SK-N-SH (cell line): Measurements from ENCODE around the gene TRAM2. TPM values are rescaled to one million over a fixed set of nuclear protein-coding genes. Genes with fewer than 3 reads are reported as not detected.

Experiments used
- CTCF ChIA-PET: fragments of 300-600, 350-600 bp; formaldehyde crosslinking; extraction: SDS; loops from one replicate; lab custom pipeline; 2021; lab: Yijun Ruan, JAX
- POLR2A ChIA-PET: fragments of 350-600 bp; sonication (Branson Sonifier 250); formaldehyde crosslinking; extraction: SDS; loops from one replicate; lab custom pipeline; 2020; ENCODE audit warnings: antibody characterized with exemption, inconsistent platforms; lab: Yijun Ruan, JAX
- DNase-seq: peaks from one replicate; pipeline ENCODE4 v3.0.0; 2012
- H2AFZ ChIP-seq: fragments of 200-600 bp; sonication (generic); 2 replicates; pipeline ENCODE4 v1.8.1; 2016; ENCODE audit warnings: antibody characterized with exemption, mild to moderate bottlenecking, low read depth
- H3F3A ChIP-seq: fragments of 200-600 bp; sonication (generic); replicated peaks from 2 replicates; pipeline ENCODE3; 2016; ENCODE audit warnings: antibody characterized with exemption, mild to moderate bottlenecking; ENCODE audit not compliant: insufficient read depth
- H3K27ac ChIP-seq, 2 experiments: fragments of 200-500 bp in 1 of 2; fragments of 200-600 bp in 1 of 2; sonication (Bioruptor generic) in 1 of 2; sonication (generic), shearing (Covaris generic) in 1 of 2; 2 replicates each; pipeline versions ENCODE4 v1.5.1 to v1.6.1; 2014 to 2016; ENCODE audit warnings: low read depth in 2 of 2, inconsistent platforms in 1 of 2, low read length in 1 of 2, mild to moderate bottlenecking in 1 of 2, mixed read lengths in 1 of 2
- H3K27me3 ChIP-seq: fragments of 200-600 bp; sonication (generic), shearing (Covaris generic); 2 replicates; pipeline ENCODE4 v1.6.1; 2016; ENCODE audit warnings: mixed run types; ENCODE audit not compliant: insufficient read depth
- H3K36me3 ChIP-seq, 2 experiments: fragments of 200-500 bp in 1 of 2; fragments of 200-600 bp in 1 of 2; sonication (Bioruptor generic) in 1 of 2; sonication (generic) in 1 of 2; replicated peaks in 1 of 2; 2 replicates each; pipeline versions ENCODE3 to v1.5.1; 2014 to 2016; ENCODE audit warnings: low read length in 1 of 2, mild to moderate bottlenecking in 1 of 2; ENCODE audit not compliant: insufficient read depth in 2 of 2, control insufficient read depth in 1 of 2
- H3K4me1 ChIP-seq, 2 experiments: fragments of 200-500 bp in 1 of 2; fragments of 200-600 bp in 1 of 2; sonication (Bioruptor generic) in 1 of 2; sonication (generic), shearing (Covaris generic) in 1 of 2; 2 replicates each; pipeline versions ENCODE4 v1.5.1 to v1.6.1; 2014 to 2016; ENCODE audit warnings: low read depth in 1 of 2, low read length in 1 of 2, mixed run types in 1 of 2; ENCODE audit not compliant: insufficient read depth in 2 of 2, control insufficient read depth in 1 of 2
- H3K4me2 ChIP-seq: fragments of 200-600 bp; sonication (generic), shearing (Covaris generic); 2 replicates; pipeline ENCODE4 v1.6.1; 2017; ENCODE audit warnings: mixed run types
- H3K4me3 ChIP-seq, 2 experiments: fragments of 200-500 bp in 1 of 2; fragments of 200-600 bp in 1 of 2; sonication (Bioruptor generic) in 1 of 2; sonication (generic), shearing (Covaris generic) in 1 of 2; 2 replicates each; pipeline versions ENCODE4 v1.5.1 to v1.8.1; 2014 to 2016; ENCODE audit warnings: low read depth in 2 of 2, inconsistent platforms in 1 of 2, low read length in 1 of 2, mild to moderate bottlenecking in 1 of 2, mixed read lengths in 1 of 2, moderate library complexity in 1 of 2
- H3K79me2 ChIP-seq: fragments of 200-600 bp; sonication (generic); 2 replicates; pipeline ENCODE4 v1.8.1; 2017; ENCODE audit warnings: mild to moderate bottlenecking; ENCODE audit not compliant: insufficient read depth
- H3K9ac ChIP-seq: fragments of 200-600 bp; sonication (generic); 2 replicates; pipeline ENCODE4 v1.6.1; 2017; ENCODE audit warnings: mixed run types
- H3K9me2 ChIP-seq: fragments of 200-600 bp; sonication (generic); 2 replicates; pipeline ENCODE4 v1.6.1; 2017; ENCODE audit warnings: mixed run types
- H3K9me3 ChIP-seq: fragments of 200-600 bp; sonication (generic); 2 replicates; pipeline ENCODE4 v1.6.1; 2017; ENCODE audit warnings: mixed run types, mild to moderate bottlenecking, moderate library complexity
- H4K20me1 ChIP-seq: fragments of 200-600 bp; sonication (generic); 2 replicates; pipeline ENCODE4 v1.6.1; 2017; ENCODE audit warnings: mild to moderate bottlenecking, mixed run types; ENCODE audit not compliant: insufficient read depth
- CHD2 ChIP-seq: fragments of 150-350 bp; IDR thresholded peaks from 2 replicates; pipeline ENCODE4 v1.6.1; 2018; ENCODE audit warnings: low read length; ENCODE audit not compliant: partially characterized antibody
- ELF1 ChIP-seq: IDR thresholded peaks from 2 replicates; pipeline ENCODE4 v1.4.0; 2012
- EP300 ChIP-seq, 2 experiments: IDR thresholded peaks; 2 replicates each; pipeline versions ENCODE4 v1.4.0 to v1.6.1; 2012; ENCODE audit warnings: borderline replicate concordance in 1 of 2, low read depth in 1 of 2, low read length in 1 of 2
- FOSL2 ChIP-seq: IDR thresholded peaks from 2 replicates; pipeline ENCODE4 v1.4.0; 2012; ENCODE audit warnings: low read depth, mild to moderate bottlenecking, moderate library complexity, borderline replicate concordance
- GABPA ChIP-seq: IDR thresholded peaks from 2 replicates; pipeline ENCODE4 v1.4.0; 2012; ENCODE audit warnings: low read depth, mild to moderate bottlenecking
- GATA2 ChIP-seq: sonication (generic); formaldehyde crosslinking; IDR thresholded peaks from 2 replicates; pipeline ENCODE4 v1.5.0; 2020; ENCODE audit warnings: mild to moderate bottlenecking, missing genetic modification reagents
- JUND ChIP-seq: IDR thresholded peaks from 2 replicates; pipeline ENCODE4 v1.4.0; 2012
- MEF2A ChIP-seq: IDR thresholded peaks from 2 replicates; pipeline ENCODE4 v1.4.0; 2012; ENCODE audit warnings: low read depth, borderline replicate concordance
- MXI1 ChIP-seq: IDR thresholded peaks from 2 replicates; pipeline ENCODE4 v1.6.1; 2012; ENCODE audit warnings: mild to moderate bottlenecking, low read depth, low read length, improper control_type of control experiment
- NFIC ChIP-seq: IDR thresholded peaks from 2 replicates; pipeline ENCODE4 v1.4.0; 2012; ENCODE audit warnings: borderline replicate concordance
- NRF1 ChIP-seq: IDR thresholded peaks from 2 replicates; pipeline ENCODE4 v1.6.1; 2012; ENCODE audit warnings: low read depth, mild to moderate bottlenecking, low read length
- POLR2AphosphoS5 ChIP-seq: IDR thresholded peaks from 2 replicates; pipeline ENCODE4 v1.6.1; 2012; ENCODE audit warnings: low read depth, low read length
- RXRA ChIP-seq: IDR thresholded peaks from 2 replicates; pipeline ENCODE4 v1.4.0; 2012; ENCODE audit warnings: low read depth, mild to moderate bottlenecking, borderline replicate concordance
- TCF12 ChIP-seq: IDR thresholded peaks from 2 replicates; pipeline ENCODE4 v1.4.0; 2012
- YY1 ChIP-seq: IDR thresholded peaks from 2 replicates; pipeline ENCODE4 v1.4.0; 2012; ENCODE audit warnings: low read depth, mild to moderate bottlenecking
- WGBS: methylation state at CpG from one replicate; pipeline ENCODE4 v1.1.6; 2017; ENCODE audit warnings: low lambda C conversion rate; 5-methylcytosine and 5-hydroxymethylcytosine counted together
- polyA plus RNA-seq, 3 experiments: library from polyadenylated mRNA; depleted of rRNA; stranded (reverse); fragments of >200 nt; gene quantifications; 2 replicates each; pipeline ENCODE4 v1.2.3, GENCODE V29; 2012
- TF ChIP-seq, protein P1 (sequence below): fragments of 150-350 bp; IDR thresholded peaks from 2 replicates; pipeline ENCODE4 v1.6.1; 2017; ENCODE audit warnings: antibody characterized with exemption, low read length, low read depth, borderline replicate concordance
- TF ChIP-seq, protein P2 (sequence below): IDR thresholded peaks from 2 replicates; pipeline ENCODE4 v1.4.0; 2012; ENCODE audit warnings: low read depth, borderline replicate concordance
- TF ChIP-seq, protein P3 (sequence below): fragments of 150-350 bp; IDR thresholded peaks from 2 replicates; pipeline ENCODE4 v1.6.1; 2016; ENCODE audit warnings: mild to moderate bottlenecking, low read depth, low read length
- TF ChIP-seq, protein P4 (sequence below): IDR thresholded peaks from 2 replicates; pipeline ENCODE4 v1.4.0; 2012; ENCODE audit warnings: low read depth
- TF ChIP-seq, protein P5 (sequence below): IDR thresholded peaks from 2 replicates; pipeline ENCODE4; 2012

TRAM2 gene
- polyA plus RNA-seq, 1 of the 3 experiments (the other 2 are of a cell fraction): 26.4 TPM

DNA sequence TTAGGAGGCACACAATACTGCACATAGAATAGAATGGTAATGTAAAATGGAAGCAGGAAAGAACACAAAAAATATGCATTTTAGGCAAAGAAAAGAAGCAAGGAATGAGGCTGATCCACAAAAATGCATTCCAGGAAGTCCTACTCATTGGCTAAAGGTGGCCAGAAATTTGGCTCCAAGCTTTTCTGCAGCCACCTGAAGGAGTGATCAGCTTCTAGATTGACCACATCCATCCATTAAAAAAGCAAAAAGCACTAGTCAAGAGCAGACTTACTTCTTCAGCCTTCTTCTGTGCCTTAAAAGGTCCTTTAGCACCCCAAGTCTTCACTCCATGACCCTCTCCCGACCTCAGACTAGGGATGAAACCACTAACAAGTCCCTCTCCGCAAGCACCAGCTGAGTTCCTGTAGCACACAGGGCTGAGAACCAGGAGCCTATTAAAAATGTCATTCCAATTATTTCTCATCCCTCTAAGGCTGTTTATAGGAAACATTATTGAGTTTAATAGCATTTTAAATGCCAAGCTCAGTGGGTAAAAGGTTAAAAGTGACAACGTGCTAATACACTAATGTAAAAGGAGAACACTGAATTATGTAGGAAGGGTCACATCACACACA lies 36.5 kb downstream of the TRAM2 start (continued):
- TF ChIP-seq MEF2A: no peak
- TF ChIP-seq, protein P1, sequence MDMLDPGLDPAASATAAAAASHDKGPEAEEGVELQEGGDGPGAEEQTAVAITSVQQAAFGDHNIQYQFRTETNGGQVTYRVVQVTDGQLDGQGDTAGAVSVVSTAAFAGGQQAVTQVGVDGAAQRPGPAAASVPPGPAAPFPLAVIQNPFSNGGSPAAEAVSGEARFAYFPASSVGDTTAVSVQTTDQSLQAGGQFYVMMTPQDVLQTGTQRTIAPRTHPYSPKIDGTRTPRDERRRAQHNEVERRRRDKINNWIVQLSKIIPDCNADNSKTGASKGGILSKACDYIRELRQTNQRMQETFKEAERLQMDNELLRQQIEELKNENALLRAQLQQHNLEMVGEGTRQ: no peak
- TF ChIP-seq POLR2AphosphoS5: no peak
- TF ChIP-seq CHD2: no peak
- TF ChIP-seq TCF12: peak; percentile 24; the same call in 1 of the 2 replicates
- TF ChIP-seq RXRA: 0 out of 2 replicates have a peak, but pooled peaks have one; percentile 8
- no peak for TF ChIP-seq GABPA
- TF ChIP-seq, protein P2, sequence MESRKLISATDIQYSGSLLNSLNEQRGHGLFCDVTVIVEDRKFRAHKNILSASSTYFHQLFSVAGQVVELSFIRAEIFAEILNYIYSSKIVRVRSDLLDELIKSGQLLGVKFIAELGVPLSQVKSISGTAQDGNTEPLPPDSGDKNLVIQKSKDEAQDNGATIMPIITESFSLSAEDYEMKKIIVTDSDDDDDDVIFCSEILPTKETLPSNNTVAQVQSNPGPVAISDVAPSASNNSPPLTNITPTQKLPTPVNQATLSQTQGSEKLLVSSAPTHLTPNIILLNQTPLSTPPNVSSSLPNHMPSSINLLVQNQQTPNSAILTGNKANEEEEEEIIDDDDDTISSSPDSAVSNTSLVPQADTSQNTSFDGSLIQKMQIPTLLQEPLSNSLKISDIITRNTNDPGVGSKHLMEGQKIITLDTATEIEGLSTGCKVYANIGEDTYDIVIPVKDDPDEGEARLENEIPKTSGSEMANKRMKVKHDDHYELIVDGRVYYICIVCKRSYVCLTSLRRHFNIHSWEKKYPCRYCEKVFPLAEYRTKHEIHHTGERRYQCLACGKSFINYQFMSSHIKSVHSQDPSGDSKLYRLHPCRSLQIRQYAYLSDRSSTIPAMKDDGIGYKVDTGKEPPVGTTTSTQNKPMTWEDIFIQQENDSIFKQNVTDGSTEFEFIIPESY: no peak
- TF ChIP-seq JUND: 0 out of 2 replicates have a peak, but pooled peaks have one; percentile 3
- TF ChIP-seq MXI1: no peak
- TF ChIP-seq, protein P3, sequence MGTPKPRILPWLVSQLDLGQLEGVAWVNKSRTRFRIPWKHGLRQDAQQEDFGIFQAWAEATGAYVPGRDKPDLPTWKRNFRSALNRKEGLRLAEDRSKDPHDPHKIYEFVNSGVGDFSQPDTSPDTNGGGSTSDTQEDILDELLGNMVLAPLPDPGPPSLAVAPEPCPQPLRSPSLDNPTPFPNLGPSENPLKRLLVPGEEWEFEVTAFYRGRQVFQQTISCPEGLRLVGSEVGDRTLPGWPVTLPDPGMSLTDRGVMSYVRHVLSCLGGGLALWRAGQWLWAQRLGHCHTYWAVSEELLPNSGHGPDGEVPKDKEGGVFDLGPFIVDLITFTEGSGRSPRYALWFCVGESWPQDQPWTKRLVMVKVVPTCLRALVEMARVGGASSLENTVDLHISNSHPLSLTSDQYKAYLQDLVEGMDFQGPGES: no peak
- TF ChIP-seq YY1: no peak
- TF ChIP-seq EP300 (IDR thresholded peaks at IDR 0.05; ENCODE audit: borderline replicate concordance in 1 of 2, low read depth in 1 of 2, low read length in 1 of 2): peak in 1 of 2 experiments; percentile 29; a peak in 1 of 4 replicates
- no peak for TF ChIP-seq NRF1
- TF ChIP-seq, all 33 proteins: peak for 7

DNA sequence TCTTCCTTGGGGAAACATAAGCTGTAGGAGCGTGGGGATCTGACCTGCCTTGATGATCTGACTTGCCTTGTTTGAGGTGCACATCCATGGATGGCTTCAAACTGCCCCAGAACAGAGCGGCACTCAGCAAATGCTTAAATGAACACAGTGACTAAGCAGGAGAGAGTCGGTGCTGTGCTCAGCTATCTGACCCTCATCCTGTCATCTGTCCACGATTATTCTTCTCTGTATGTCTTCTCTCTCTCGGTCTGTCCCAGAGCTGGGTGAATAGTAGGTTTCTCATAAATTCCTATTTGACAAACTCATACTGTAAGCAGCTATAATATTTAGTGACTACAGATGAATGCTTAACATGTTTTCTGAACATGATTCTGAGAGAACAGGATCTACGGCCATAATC lies 37.3 kb downstream of the TRAM2 start:
- peak overlapping the region; percentile 23; the same call in 1 of the 2 replicates for H3K9ac ChIP-seq
- TF ChIP-seq FOSL2 (peak; percentile 66; the same call in 1 of the 2 replicates), CHD2 (no peak), TCF12 (peak; percentile 64), ELF1 (no peak), GATA2 (CRISPR knock-in tag) (no peak), EP300 (IDR thresholded peaks at IDR 0.05; ENCODE audit: borderline replicate concordance in 1 of 2, low read depth in 1 of 2, low read length in 1 of 2) (0 out of 4 replicates have a peak, but pooled peaks of 1 of the 2 experiments have one; percentile 46), NFIC (peak; percentile 31; the same call in 1 of the 2 replicates), GABPA (no peak), JUND (0 out of 2 replicates have a peak, but pooled peaks have one; percentile 21)
- TF ChIP-seq, protein P4, sequence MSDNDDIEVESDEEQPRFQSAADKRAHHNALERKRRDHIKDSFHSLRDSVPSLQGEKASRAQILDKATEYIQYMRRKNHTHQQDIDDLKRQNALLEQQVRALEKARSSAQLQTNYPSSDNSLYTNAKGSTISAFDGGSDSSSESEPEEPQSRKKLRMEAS: peak; percentile 45; the same call in 1 of the 2 replicates
- TF ChIP-seq, protein P5, sequence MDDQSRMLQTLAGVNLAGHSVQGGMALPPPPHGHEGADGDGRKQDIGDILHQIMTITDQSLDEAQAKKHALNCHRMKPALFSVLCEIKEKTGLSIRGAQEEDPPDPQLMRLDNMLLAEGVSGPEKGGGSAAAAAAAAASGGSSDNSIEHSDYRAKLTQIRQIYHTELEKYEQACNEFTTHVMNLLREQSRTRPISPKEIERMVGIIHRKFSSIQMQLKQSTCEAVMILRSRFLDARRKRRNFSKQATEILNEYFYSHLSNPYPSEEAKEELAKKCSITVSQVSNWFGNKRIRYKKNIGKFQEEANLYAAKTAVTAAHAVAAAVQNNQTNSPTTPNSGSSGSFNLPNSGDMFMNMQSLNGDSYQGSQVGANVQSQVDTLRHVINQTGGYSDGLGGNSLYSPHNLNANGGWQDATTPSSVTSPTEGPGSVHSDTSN: peak; percentile 45
- TF ChIP-seq, protein P3: no peak

More for the DNA sequence above, 37.3 kb downstream of the TRAM2 start:
- no peak for DNase-seq
- Histone ChIP-seq H3K27ac (peak overlapping the region; percentile 87), H3K9me3 (no peaks in the 10 kb centered on the region), H3K4me3 (peak overlapping the region in 1 of 2 experiments; percentile 9; a peak in 2 of 4 replicates), H3K36me3 (peaks cover 7% of the 10 kb centered on the region in 2 experiments), H3F3A (peaks cover 59% of the 10 kb centered on the region), H3K4me2 (peak overlapping the region; percentile 54), H4K20me1 (no peaks in the 10 kb centered on the region), H2AFZ (no peak overlapping the region), H3K9me2 (no peaks in the 10 kb centered on the region), H3K4me1 (peaks cover 56 to 83% of the 10 kb centered on the region in 2 experiments), H3K79me2 (peaks cover 83% of the 10 kb centered on the region), H3K27me3 (no peaks in the 10 kb centered on the region)
- POLR2A ChIA-PET: interaction anchor here (1.2 kb wide), 1 partner anchor 23 kb away, joined by 3 read pairs; no protein-coding TSS in a partner anchor
- 19% methylated on average over 6 of the region's 6 CpGs for WGBS
- CTCF ChIA-PET: interaction anchor here (0.9 to 1.6 kb wide), 2 partner anchors 13 to 123 kb away, joined by 3 read pairs; no protein-coding TSS in a partner anchor
